Lower leg skin (tissue), 3 donors: ENCODE measurements around the gene MNT.

Experiments
- CTCF ChIP-seq, 3 donors: fragments of 450-650 bp; IDR thresholded peaks; one replicate each; pipeline ENCODE4 v1.5.1; 2016; ENCODE audit warnings: antibody characterized with exemption in 3 of 3, mild to moderate bottlenecking in 3 of 3, moderate library complexity in 2 of 3
- POLR2A ChIP-seq, 2 donors: fragments of 450-650 bp; IDR thresholded peaks; one replicate each; pipeline ENCODE4 v1.6.1; 2016 to 2017; ENCODE audit warnings: antibody characterized with exemption in 2 of 2, mild to moderate bottlenecking in 1 of 2, moderate library complexity in 1 of 2

DNA sequence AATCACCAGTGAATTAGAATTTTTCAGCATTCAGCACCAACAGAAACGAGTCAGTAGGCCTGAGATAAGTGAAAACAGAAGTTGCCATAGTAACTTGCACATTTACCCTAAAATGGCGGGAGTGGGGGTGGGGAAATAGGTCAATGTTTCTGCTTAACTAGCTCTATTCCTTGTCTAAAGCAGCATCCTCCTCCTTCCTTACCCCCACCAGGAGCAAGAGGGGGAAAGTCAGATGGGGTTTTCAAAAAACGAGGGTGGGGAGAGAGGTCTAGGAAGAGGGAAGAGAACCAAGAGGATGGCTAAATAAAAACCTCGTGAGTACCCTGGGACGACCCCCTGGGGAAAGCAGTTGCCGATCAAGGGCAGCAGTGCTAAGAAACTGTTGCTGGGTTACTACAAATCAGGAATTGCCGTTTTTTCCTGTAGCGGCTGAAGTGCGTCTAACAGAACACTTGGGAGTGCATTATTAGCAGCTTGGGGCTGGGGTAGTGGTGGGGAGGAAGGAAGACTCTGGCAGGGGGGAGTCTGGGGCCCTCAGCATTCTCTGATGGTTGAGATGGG lies 34.4 kb upstream of the MNT start:
- TF ChIP-seq POLR2A (IDR thresholded peaks at IDR 0.05) (no peak), CTCF (IDR thresholded peaks at IDR 0.05) (no peak)
